ENCODE results near the gene PIGB.

DNA sequence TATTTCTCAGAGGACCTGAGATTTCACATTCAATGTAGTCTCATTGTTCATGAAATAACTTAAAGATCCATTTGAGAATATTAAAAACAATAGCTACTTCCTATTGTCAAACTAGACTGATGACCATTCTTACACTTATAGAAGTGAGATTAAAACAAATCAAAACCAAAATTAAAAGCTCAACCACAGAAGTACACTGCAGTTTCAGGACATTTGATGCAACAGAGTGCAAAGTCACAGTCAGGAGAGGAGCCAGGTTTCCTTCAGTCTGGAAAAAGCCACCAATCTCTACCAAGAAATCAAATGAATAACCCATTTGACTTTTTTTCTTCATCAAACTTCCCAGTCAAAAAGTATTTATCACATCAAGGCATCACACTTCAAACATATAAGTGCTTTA lies 83.7 kb downstream of the PIGB start:
- TF ChIP-seq, protein P1, sequence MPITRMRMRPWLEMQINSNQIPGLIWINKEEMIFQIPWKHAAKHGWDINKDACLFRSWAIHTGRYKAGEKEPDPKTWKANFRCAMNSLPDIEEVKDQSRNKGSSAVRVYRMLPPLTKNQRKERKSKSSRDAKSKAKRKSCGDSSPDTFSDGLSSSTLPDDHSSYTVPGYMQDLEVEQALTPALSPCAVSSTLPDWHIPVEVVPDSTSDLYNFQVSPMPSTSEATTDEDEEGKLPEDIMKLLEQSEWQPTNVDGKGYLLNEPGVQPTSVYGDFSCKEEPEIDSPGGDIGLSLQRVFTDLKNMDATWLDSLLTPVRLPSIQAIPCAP (CRISPR knock-in tag; IDR thresholded peaks at IDR 0.05): no peak
- TF ChIP-seq ELF4 (CRISPR knock-in tag; IDR thresholded peaks at IDR 0.05; ENCODE audit: low read depth) (no peak), CBFB (CRISPR knock-in tag; IDR thresholded peaks at IDR 0.05; ENCODE audit: low read depth) (no peak), SP1 (CRISPR knock-in tag; conservative IDR thresholded peaks at IDR 0.05) (no peak)
- TF ChIP-seq, protein P2, sequence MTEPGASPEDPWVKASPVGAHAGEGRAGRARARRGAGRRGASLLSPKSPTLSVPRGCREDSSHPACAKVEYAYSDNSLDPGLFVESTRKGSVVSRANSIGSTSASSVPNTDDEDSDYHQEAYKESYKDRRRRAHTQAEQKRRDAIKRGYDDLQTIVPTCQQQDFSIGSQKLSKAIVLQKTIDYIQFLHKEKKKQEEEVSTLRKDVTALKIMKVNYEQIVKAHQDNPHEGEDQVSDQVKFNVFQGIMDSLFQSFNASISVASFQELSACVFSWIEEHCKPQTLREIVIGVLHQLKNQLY (CRISPR knock-in tag; IDR thresholded peaks at IDR 0.05): no peak
- TF ChIP-seq, protein P3, sequence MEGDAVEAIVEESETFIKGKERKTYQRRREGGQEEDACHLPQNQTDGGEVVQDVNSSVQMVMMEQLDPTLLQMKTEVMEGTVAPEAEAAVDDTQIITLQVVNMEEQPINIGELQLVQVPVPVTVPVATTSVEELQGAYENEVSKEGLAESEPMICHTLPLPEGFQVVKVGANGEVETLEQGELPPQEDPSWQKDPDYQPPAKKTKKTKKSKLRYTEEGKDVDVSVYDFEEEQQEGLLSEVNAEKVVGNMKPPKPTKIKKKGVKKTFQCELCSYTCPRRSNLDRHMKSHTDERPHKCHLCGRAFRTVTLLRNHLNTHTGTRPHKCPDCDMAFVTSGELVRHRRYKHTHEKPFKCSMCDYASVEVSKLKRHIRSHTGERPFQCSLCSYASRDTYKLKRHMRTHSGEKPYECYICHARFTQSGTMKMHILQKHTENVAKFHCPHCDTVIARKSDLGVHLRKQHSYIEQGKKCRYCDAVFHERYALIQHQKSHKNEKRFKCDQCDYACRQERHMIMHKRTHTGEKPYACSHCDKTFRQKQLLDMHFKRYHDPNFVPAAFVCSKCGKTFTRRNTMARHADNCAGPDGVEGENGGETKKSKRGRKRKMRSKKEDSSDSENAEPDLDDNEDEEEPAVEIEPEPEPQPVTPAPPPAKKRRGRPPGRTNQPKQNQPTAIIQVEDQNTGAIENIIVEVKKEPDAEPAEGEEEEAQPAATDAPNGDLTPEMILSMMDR (IDR thresholded peaks at IDR 0.05): no peak
- TF ChIP-seq, protein P4, sequence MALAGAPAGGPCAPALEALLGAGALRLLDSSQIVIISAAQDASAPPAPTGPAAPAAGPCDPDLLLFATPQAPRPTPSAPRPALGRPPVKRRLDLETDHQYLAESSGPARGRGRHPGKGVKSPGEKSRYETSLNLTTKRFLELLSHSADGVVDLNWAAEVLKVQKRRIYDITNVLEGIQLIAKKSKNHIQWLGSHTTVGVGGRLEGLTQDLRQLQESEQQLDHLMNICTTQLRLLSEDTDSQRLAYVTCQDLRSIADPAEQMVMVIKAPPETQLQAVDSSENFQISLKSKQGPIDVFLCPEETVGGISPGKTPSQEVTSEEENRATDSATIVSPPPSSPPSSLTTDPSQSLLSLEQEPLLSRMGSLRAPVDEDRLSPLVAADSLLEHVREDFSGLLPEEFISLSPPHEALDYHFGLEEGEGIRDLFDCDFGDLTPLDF (CRISPR knock-in tag; IDR thresholded peaks at IDR 0.05): no peak
- TF ChIP-seq, protein P5, sequence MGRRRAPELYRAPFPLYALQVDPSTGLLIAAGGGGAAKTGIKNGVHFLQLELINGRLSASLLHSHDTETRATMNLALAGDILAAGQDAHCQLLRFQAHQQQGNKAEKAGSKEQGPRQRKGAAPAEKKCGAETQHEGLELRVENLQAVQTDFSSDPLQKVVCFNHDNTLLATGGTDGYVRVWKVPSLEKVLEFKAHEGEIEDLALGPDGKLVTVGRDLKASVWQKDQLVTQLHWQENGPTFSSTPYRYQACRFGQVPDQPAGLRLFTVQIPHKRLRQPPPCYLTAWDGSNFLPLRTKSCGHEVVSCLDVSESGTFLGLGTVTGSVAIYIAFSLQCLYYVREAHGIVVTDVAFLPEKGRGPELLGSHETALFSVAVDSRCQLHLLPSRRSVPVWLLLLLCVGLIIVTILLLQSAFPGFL (CRISPR knock-in tag; IDR thresholded peaks at IDR 0.05; ENCODE audit: borderline replicate concordance): no peak
- TF ChIP-seq, protein P6, sequence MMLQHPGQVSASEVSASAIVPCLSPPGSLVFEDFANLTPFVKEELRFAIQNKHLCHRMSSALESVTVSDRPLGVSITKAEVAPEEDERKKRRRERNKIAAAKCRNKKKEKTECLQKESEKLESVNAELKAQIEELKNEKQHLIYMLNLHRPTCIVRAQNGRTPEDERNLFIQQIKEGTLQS (CRISPR knock-in tag; conservative IDR thresholded peaks at IDR 0.05): no peak
- TF ChIP-seq, protein P7, sequence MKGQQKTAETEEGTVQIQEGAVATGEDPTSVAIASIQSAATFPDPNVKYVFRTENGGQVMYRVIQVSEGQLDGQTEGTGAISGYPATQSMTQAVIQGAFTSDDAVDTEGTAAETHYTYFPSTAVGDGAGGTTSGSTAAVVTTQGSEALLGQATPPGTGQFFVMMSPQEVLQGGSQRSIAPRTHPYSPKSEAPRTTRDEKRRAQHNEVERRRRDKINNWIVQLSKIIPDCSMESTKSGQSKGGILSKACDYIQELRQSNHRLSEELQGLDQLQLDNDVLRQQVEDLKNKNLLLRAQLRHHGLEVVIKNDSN (CRISPR knock-in tag; IDR thresholded peaks at IDR 0.05): no peak

Measured in WTC11 (cell line).